CD1c-positive myeloid dendritic cell (primary cell): ENCODE results near the gene CD82.
A peak's percentile ranks its signal among the peaks of the same experiment; 100 is the strongest.
"Not testable (repeated sequence)": the region's sequence is repeated elsewhere in the genome, so short reads cannot be mapped to it uniquely, and the experiment has no call there.

ENCODE experiments used
- DNase-seq: peaks from one replicate; pipeline ENCODE4 v3.0.0-alpha.2; 2016; ENCODE audit errors: extremely low spot score

The CD82 gene

DNA sequence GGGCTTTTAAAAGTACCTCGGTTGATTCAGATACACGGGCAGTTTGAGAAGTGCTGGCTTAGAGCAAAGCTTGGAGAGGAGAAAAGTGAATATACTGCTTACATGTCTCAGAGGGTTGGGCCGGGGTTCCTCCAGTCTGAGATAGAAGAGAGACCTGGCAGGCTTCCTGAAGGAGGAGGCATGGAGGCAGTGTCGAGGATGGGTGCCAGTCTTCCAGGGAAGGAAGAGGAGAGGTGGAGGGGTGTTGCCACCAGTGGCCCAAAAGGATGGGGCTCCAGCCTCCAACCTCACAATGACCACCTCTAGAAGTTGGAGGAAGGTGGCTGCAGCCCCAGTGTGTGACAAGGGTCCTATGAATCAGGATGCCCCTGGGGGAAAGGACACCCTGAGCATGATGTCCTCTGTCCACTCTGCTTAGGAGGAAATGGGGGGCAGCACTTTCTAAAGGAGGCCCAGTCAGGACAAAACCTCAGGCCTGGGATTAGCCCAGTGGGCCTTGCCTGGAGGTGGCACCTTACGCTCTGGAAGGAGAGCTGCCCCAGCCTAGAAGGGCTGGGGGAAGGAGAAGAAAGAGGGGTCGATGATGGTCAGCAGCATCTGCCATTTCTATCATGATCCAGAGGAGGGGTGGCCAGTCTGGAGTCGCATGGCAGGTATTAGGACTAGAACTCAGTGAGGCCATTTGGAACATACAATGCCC, 65.2 kb downstream of the CD82 start:
- no peak for DNase-seq

DNA sequence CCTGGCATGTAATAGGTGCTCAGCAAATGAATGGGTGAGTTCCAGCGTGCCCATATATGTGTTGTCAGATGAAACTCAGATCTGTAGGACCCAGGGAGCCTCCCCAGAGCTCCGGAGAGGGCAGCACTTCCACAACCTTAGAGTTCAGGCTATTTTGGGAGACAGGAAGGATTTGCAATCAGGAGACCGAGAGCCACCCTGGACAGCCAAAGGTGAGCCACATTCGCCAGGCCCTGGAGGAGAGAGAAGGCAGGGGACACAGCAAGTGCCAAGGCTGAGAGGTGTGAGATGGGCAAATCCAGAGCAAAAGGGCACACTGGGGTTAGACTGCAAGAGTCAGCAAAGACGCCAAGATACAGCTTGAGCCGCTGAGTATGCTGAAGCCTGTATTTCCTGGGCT, 66.4 kb downstream of the CD82 start:
- no peak for DNase-seq

DNA sequence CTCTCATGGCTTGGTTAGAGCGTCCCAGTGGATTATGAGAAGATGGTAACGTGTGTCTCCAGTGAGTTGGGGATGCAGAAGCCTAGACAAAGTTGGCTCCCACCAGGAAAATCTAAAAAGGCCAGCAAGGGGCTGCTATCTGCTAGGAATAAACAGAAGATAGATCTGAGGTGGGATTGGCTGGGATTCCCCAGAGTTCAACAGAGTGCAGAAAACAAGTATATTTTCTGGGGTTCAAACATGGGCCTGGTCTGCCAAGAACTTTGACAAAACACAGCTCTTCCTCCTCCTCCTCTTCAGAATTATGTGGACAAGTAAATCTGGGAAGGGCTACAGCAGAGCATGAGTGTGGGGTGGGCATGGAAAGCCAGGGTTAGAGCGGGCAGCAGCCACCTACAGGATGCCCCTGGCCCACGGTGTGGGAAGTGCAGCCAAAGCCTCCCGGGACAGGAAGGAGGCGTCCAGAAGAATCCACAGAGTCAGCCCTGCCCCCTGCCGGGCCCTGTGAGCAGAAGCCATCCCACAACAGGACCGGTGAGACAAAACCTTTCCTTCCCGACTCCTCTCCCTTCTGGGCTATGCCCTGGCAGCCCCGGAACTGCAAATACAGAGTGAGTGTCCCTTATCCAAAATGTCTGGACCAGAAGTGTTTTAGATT, 67.1 kb downstream of the CD82 start:
- DNase-seq, result peak; percentile 43

DNA sequence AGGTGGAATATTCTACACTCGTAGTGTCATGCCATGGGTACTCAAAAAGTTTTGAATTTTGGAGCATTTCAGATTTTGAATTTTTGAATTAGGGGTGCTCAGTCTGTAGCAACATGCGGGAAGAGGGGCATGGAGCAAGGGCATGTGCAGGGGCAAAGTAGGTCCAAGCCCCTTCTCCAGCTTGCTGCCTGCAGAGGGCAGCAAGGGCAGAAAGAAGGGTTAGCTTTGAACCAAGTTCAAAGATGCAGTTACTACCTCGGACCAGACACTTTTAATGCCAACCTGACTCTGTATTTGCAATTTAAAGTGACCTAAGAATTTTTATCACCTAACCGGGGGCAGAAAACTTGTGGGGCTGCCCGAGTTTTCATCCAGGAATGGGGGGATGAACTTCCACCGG, 68.2 kb downstream of the CD82 start:
- no peak for DNase-seq

DNA sequence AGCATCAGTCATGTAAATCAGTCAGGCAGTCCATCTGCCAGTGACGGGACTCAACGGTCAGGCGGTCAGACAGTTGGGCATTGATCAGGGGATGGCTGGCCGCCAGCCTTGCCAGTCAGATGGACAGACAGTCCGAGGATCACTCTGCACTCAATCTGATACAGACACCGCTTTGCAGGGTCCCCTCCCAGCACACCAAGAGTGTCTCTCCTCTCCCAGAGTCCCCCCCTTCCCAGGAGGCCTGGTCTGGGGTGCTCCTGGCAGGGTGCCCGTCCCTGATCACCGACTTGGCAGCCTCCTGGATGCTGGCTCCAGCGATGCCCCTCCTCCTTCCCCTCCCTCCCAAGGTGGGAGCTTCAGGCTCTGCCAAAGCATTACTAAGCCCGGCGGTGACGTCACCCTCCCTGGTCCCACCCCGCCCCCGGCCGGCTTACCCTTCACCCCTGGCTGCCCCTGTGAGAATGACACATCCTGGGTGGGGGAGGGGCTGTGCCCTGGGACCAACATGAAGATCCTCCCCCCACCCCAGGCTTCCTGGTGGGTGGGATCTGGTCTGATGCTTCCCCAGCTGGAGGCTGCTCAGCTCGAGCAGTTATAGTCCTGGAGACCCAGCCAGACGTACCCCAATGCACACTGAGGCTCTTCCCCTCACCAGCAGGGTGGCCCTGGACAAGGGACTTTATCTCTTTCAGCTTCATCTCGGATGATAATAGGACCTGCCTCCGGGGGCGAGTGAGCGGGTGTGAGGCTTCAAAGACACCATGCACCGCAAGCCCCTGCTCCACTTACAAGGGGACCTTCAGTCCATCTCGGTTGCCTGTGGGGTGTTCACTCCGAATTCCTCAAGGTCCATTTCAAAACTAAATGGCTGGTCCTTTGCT, 69.2 kb downstream of the CD82 start:
- no peak for DNase-seq

DNA sequence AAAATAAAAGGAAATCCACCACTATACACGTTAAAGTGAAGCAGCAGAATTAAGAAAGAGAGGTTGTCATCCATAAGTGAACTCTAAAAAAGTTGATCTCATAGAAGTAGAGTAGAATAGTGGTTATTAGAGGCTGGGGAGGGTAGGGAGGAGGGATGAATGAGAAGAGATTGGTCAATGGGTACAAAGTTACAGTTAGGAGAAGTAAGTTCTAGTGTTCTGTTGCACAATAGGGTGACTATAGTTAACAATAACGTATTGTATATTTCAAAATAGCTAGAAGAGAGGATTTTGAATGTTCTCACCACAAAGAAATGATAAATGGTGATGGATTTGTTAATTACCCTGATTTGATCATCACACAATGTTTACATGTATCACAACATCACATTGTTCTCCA, 72.0 kb downstream of the CD82 start:
- peak; percentile 50 for DNase-seq

DNA sequence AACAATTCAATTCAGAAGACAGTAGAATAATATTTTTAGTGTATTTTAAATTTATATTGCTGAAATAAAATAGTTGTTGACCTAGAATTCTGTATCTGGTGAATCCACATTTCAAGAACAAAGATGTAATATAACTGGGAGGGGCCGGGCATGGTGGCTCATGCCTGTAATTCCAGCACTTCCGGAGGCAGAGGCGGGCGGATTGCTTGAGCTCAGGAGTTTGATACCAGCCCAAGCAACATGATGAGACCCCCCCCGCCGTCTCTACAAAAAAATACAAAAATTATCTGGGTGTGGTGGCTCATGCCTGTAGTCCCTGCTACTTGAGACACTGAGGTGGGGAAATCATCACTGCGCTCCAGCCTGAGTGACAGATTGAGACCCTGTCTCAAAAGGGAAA, 72.6 kb downstream of the CD82 start:
- no peak for DNase-seq

DNA sequence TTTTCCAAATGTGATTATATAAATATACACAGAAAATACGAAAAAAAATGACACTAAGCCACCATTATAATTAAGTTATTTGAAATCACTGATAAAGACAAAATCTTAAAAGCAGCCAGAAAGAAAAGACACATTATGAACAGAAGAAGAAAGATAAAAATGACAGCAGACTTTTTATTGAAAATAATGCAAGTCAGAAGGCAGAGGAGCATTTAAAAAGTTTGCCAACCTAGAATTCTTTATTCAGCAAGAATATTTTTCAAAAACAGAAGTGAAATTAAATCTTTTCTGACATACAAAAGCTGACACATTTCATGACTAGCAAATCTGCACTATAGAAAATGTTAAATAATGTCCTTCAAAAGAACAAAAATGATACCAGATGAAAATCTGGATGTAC, 77.8 kb downstream of the CD82 start:
- peak; percentile 16 for DNase-seq

DNA sequence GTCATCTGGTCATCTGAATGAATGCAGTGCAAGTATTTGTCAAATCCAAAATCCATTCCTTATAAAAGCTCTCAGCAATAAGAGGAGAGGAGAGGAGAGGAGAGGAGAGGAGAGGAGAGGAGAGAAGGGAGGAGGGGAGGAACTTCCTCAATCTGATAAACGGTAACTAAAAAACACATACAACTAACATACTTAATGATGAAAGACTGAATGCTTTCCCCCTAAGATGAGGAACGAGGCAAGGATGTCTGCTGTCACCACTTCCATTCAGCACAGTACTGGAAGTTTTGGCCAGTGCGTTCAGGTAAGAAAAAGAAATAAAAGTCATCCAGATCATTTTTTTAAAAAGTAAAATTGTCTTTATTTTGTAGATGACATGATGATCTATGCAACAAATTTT, 80.4 kb downstream of the CD82 start:
- no peak for DNase-seq

DNA sequence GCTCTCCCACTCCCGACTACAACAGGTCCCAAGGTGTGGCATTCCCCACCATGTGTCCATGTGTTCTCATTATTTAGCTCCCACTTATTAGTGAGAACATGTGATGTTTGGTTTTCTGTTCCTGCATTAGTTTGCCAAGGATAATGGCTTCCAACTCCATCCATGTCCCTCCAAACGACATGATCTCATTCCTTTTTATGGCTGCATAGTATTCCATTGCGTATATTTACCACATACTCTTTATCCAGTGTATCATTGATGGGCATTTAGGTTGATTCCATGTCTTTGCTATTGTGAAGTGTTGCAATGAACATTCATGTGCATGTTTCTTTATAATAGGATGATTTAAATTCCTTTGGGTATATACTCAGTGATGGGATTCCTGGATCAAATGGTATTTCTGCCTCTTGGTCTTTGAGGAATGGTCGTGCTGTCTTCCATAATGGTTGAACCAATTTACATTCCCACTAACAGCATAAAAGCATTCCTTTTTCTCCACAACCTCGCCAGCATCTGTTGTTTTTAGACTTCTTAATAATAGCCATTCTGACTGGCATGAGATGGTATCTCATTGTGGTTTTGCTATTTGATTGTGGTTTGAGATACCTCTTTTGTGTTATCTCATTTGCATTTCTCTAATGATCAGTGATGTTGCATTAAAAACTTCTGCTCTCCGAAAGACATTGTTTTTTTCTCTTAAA, 81.9 kb downstream of the CD82 start:
- not testable (repeated sequence) for DNase-seq

DNA sequence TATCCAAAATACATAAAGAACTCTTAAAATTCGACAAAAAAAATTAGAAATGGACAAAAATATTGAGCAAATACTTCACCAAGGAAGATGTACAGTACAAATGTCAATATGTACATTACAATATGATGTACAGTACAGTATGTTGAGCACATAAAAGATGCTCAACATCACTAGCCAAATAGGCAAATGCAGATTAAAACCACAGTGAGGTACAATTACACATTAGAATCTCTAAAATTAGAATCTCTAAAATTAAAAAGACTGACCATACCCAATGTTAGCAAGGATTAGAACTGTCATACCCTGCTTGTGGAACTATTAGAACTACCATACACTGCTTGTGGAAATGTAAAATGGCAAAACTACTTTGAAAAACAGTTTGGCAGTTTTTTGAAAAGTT, 82.6 kb downstream of the CD82 start:
- DNase-seq, result no peak

DNA sequence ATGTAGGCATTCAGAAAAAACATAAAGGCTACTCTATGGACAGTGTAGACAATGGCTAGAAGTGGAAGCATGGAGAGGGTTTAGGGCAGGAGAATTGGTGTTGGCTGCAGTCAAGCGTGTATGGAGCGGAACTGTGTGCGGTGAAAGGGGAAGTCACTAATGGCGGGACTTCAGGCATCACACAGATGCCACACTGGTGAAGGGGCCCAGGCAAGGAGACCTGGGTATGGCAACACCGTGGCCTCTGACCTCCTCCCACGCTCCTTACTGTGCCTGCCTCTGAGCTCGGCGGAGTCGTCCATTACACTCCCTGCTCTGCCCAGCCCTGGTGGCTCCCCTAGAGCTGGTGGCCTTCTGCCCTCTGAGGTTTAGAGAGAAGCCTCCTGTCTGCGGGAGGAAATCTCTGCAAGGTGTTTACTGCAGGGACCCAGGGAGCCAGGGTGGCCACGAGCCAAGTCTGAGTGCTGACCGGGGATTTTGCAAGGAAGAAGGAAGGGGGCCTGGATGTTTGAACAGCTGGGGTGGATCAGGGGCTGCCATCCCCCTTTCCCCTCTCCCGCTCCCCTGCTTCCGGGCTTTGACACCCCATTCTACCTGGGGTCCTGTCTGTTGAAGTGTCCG, 86.2 kb downstream of the CD82 start:
- DNase-seq, result no peak

DNA sequence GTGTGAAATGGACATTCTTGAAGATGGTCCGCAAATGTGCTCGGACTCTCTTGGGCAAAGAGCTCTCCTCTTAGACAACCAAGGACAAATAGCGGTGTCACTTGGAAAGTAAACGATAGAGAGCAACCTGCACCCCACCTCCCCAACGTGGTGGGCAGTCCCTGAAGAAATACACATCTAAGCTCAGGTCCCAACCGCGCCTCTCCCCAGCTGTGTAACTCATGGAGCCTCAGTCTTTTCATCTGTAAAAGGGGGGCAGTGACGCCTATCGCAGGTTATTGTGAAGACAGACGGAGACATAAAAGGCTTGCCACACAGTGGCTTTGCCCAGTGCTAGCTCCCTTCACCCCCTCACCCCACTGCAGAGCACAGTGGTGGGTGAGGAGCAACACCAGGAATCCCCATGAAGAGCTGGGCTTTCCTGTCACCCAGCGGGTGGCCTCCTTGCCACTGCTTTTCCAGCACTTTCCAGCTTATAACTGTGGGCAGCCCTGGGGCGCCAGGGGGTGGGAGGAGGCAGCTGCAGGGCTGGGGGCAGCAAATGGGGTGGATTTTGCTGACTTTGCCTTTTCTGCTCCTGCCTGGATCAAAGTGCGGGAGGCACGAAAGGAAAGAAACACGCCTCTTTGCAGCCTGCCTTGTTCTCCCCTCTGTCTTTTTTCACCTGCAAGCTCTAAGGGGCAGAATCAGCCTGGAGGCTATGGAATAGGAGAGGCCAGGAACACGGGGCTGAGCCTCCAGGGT, 87.6 kb downstream of the CD82 start:
- no peak for DNase-seq

DNA sequence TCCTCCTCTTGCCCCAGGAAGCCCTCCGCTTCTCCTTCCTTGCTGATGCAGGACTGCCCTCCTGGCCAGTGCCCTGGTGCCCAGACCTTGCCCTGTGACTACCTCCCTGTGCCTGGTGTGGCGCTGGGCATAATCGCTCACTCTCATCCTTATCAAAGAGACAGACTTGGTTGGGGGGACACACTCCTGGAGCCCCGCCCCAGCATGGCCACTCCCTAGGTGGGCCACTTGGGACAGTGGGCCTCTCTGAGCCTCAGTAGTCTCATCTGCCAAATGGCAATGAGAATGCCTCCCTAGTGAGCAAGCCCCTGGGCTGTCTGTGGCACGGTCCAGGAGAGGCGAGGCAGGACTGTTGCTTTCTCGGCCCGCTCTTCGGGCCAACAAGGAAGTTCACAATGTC, 88.6 kb downstream of the CD82 start:
- DNase-seq, result no peak

DNA sequence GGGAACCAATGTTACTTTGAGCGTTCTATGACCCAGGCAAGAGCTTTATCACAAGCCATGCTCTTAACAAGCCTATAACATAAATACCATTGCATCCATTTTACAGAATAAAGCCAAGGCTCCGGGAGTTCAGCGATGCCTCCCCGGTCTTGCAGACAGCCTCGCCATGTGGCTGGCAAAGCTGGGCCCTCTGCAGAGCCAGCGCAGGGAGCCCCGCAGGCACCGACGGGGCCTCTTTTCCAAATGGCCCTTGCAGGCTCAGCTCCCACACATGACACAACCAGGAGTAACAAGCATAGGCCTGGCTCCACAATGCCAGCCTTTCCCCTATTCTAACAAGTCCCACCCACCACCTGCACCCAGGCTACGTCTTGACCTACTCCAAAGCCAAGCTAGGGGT, 89.1 kb downstream of the CD82 start:
- DNase-seq, result no peak

DNA sequence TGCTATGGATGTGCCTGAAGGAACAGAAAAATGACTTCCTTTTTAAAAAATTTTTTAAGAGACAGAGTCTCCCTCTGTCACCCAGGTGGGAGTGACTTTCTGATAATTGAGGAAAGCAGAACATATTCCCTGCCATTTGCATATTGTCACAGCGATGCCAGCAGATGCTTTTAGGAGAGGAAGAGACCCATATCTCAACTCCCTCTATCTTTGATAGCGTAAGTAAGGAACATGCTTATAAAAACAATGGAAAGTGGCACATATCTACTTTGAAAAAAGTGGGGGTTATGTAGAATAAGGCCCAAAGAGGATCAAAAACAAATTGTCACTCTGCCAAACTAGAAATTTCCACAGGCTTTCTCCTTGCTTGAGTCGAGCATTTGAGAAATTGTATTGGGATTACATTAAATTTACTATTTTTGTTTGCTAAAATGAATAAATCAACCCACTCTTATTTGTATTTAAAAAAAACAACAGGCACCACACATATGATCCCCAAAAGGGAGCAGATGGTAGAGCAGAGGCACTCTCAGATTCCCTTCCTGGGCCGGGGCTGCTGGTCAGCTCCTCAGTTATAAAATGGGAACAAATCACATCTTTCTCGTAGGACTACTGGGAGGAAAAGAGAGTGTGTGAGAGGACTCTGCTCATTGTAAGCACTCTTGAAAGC, 92.5 kb downstream of the CD82 start:
- no peak for DNase-seq

DNA sequence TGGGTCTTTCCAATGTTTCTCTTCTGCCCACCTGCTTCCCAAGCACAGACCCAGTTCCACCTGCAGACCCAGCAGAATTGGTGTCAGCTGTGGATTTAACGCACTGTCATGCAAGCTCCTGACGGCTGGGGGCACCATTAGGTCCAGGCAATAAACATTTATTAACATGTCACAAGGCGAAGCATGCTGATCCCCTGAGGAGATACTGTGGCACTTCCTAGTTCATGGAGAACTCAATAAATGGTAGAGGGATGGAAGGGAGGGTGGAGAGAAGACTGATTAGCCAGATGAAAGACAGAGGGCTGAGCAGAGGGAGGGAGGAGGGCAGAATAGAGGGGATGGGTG, 93.0 kb downstream of the CD82 start:
- no peak for DNase-seq

DNA sequence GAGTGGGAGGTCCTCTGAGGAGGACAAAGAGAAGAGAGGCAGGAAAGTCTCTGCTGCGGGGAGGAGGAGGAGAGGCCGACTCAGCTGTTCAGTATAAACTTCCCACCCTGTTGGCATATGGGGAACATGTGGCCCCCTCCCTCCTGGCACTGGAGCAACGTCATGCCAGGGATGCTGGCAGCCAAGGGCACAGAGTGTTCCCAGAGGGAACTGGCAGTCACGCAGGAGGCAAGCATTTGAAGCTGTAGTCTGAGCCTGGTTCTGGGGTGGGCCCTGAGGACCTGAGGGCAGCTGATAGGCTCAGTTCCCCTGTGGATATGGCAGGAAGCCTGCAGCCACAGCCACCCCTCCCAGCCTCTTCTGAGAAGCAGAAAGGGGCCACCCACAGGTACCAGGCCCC, 94.2 kb downstream of the CD82 start:
- no peak for DNase-seq

DNA sequence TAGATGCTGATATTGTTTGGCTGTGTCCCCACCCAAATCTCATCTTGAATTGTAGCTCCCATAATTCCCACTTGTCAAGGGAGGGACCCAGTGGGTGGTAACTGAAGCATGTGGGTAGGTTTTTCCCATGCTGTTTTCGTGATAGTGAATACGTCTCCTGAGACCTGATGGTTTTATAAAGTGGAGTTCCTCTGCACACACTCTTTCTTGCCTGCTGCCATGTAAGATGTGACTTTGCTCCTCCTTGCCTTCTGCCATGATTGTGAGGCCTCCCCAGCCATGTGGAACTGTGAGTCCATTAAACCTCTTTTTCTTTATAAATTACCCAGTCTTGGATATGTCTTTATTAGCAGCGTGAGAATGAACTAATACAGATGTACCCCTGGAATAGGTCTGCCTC, 95.1 kb downstream of the CD82 start:
- not testable (repeated sequence) for DNase-seq

DNA sequence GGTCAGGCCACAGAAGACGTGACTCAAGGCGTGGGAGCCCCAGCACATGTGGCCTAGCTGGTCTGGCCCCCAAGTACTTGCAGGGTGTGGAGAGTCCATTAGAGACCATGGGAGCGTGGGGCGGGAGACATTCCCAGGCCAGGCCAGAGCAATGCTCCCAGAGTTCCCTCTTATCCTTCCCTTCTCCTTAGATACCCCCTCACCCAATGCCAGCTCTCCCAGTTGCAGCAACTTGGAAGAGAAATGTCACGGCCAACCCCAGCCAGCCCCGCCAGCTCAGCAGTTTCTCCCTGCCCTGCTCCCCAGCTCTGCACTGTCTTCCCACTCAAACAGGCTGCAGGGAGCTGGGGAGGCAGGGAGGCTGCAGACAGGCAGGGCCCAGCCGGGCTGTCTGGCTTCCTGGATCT, 95.9 kb downstream of the CD82 start:
- no peak for DNase-seq
